ENCODE results near the gene OR13C8. TPM values are rescaled to one million over a fixed set of nuclear protein-coding genes. Genes with fewer than 3 reads are reported as not detected.
"Not testable (repeated sequence)": the region's sequence is repeated elsewhere in the genome, so short reads cannot be mapped to it uniquely, and the experiment has no call there.

OR13C8 gene
- polyA plus RNA-seq, 3 donors, result not detected

GRCh38 chr9:104605527-104605926, 36.6 kb downstream of the OR13C8 start, which contains the start of gene OR13C2:
Gene OR13C2 (minus strand): TSS chr9:104605627. CDS start chr9:104605627, 0 bp downstream.
- DNase-seq (ENCODE audit: extremely low read depth in 1 of 11, low read depth in 9 of 11, low spot score in 4 of 11), result not testable (repeated sequence)

GRCh38 chr9:104606152-104606551, 37.2 kb downstream of the OR13C8 start:
- DNase-seq (ENCODE audit: extremely low read depth in 1 of 11, low read depth in 9 of 11, low spot score in 4 of 11), result peak in 1 of 11 donors; percentile 2

- no peak for DNase-seq (ENCODE audit: extremely low read depth in 1 of 11, low read depth in 9 of 11, low spot score in 4 of 11)
Measured at GRCh38 chr9:104608336-104608735, 39.4 kb downstream of the OR13C8 start.

GRCh38 chr9:104611213-104611612, 42.2 kb downstream of the OR13C8 start:
- DNase-seq (ENCODE audit: extremely low read depth in 1 of 11, low read depth in 9 of 11, low spot score in 4 of 11), result no peak

GRCh38 chr9:104617418-104617817, 48.5 kb downstream of the OR13C8 start:
- no peak for DNase-seq (ENCODE audit: extremely low read depth in 1 of 11, low read depth in 9 of 11, low spot score in 4 of 11)

GRCh38 chr9:104618104-104618503, 49.1 kb downstream of the OR13C8 start, which contains the start of gene OR13C9:
Gene OR13C9 (minus strand): TSS chr9:104618204. CDS start chr9:104618204, 0 bp downstream.
- no peak for DNase-seq (ENCODE audit: extremely low read depth in 1 of 11, low read depth in 9 of 11, low spot score in 4 of 11)

Other genes starting within 250 kb of the OR13C8 start
- not detected for gene OR13F1, start 64.9 kb upstream of the OR13C8 start, polyA plus RNA-seq (ENCODE audit: insufficient read length in 3 of 3)
- gene OR13C4, start 42.0 kb upstream of the OR13C8 start, polyA plus RNA-seq (ENCODE audit: insufficient read length in 3 of 3), result not detected
- not detected for gene OR13C3, start 32.3 kb upstream of the OR13C8 start, polyA plus RNA-seq (ENCODE audit: insufficient read length in 3 of 3)
- gene OR13C5, start 30.2 kb downstream of the OR13C8 start, polyA plus RNA-seq (ENCODE audit: insufficient read length in 3 of 3), result not detected
- gene OR13C2, start 36.5 kb downstream of the OR13C8 start, polyA plus RNA-seq (ENCODE audit: insufficient read length in 3 of 3), result not detected
- not detected for gene OR13C9, start 49.0 kb downstream of the OR13C8 start, polyA plus RNA-seq (ENCODE audit: insufficient read length in 3 of 3)
- not detected for gene OR13D1, start 125.3 kb downstream of the OR13C8 start, polyA plus RNA-seq (ENCODE audit: insufficient read length in 3 of 3)
- 10 to 100 TPM; 46.8 to 60.2 (median 48.4) TPM for gene NIPSNAP3A, start 178.5 kb downstream of the OR13C8 start, polyA plus RNA-seq (ENCODE audit: insufficient read length in 3 of 3)
- gene NIPSNAP3B, start 195.0 kb downstream of the OR13C8 start, polyA plus RNA-seq (ENCODE audit: insufficient read length in 3 of 3), result 10 to 100 TPM in 2 of 3 donors, 1 to 10 TPM in 1; 9.2 to 16.3 (median 12.6) TPM